Islet of Langerhans (tissue), 1 donor: Measurements from ENCODE around the gene FAM124A.

Experiments used
- FAIRE-seq: peaks from one replicate; lab custom pipeline; 2011; peaks lifted over from hg19 to GRCh38; lab: Jason Lieb, UNC

Gene FAM124A

GRCh38 chr13:51222037-51222685, at the start of gene FAM124A:
Gene FAM124A (plus strand): TSS chr13:51222398. CDS start chr13:51222502, 104 bp downstream.
- no peak for FAIRE-seq

- FAIRE-seq = no peak
Measured at GRCh38 chr13:51175021-51175420, 47.2 kb upstream of the FAM124A start.

GRCh38 chr13:51175639-51176038, 46.6 kb upstream of the FAM124A start:
- no peak for FAIRE-seq

- FAIRE-seq = no peak
Measured at GRCh38 chr13:51177188-51177587, 45.0 kb upstream of the FAM124A start.

GRCh38 chr13:51178456-51179074, 43.6 kb upstream of the FAM124A start:
- no peak for FAIRE-seq

- no peak for FAIRE-seq
Measured at GRCh38 chr13:51179432-51179971, 42.7 kb upstream of the FAM124A start.

GRCh38 chr13:51180853-51181511, 41.2 kb upstream of the FAM124A start:
- FAIRE-seq = no peak

- no peak for FAIRE-seq
Measured at GRCh38 chr13:51181786-51182383, 40.3 kb upstream of the FAM124A start.

- FAIRE-seq = no peak
Measured at GRCh38 chr13:51191743-51192142, 30.5 kb upstream of the FAM124A start.

- no peak for FAIRE-seq
Measured at GRCh38 chr13:51192348-51192747, 29.9 kb upstream of the FAM124A start.

- no peak for FAIRE-seq
Measured at GRCh38 chr13:51193387-51193786, 28.8 kb upstream of the FAM124A start.

GRCh38 chr13:51194942-51195341, 27.3 kb upstream of the FAM124A start:
- FAIRE-seq = no peak

GRCh38 chr13:51201886-51202285, 20.3 kb upstream of the FAM124A start:
- FAIRE-seq = no peak

GRCh38 chr13:51202477-51203046, 19.6 kb upstream of the FAM124A start:
- FAIRE-seq = no peak

GRCh38 chr13:51206584-51206983, 15.6 kb upstream of the FAM124A start:
- no peak for FAIRE-seq

GRCh38 chr13:51207881-51208280, 14.3 kb upstream of the FAM124A start:
- no peak for FAIRE-seq

GRCh38 chr13:51208716-51209115, 13.5 kb upstream of the FAM124A start:
- no peak for FAIRE-seq

GRCh38 chr13:51211910-51212309, 10.3 kb upstream of the FAM124A start:
- no peak for FAIRE-seq

GRCh38 chr13:51212758-51213157, 9.4 kb upstream of the FAM124A start:
- FAIRE-seq = no peak

GRCh38 chr13:51213173-51213728, 8.9 kb upstream of the FAM124A start:
- no peak for FAIRE-seq

- no peak for FAIRE-seq
Measured at GRCh38 chr13:51218626-51219025, 3.6 kb upstream of the FAM124A start.

- no peak for FAIRE-seq
Measured at GRCh38 chr13:51220706-51221105, 1.5 kb upstream of the FAM124A start.
